OCI-LY7 (cell line): ENCODE results near the gene MS4A18. TPM values are rescaled to one million over a fixed set of nuclear protein-coding genes. Genes with fewer than 3 reads are reported as not detected.

Experiments
- BruUV-seq: library from RNA; stranded (reverse); fragments of 400-500 nt; replicated peaks from 2 replicates; lab custom pipeline; 2021; lab: Mats Ljungman, UMichigan
- CTCF ChIA-PET: fragments of 300-600 bp; sonication (Branson Sonifier 250); formaldehyde crosslinking; loops from one replicate; lab custom pipeline; 2022; ENCODE audit warnings: antibody characterized with exemption; ENCODE audit not compliant: unreplicated experiment; lab: Charles Lee
- POLR2A ChIA-PET: fragments of 300-600 bp; sonication (Branson Sonifier 250); formaldehyde crosslinking; loops from one replicate; lab custom pipeline; 2022; ENCODE audit warnings: antibody characterized with exemption; lab: Charles Lee
- DNase-seq: peaks from one replicate; pipeline ENCODE4 v3.0.0-alpha.2; 2015; ENCODE audit warnings: low spot score
- H2AFZ ChIP-seq: fragments of 200-600 bp; sonication (generic), shearing (Covaris generic); 2 replicates; pipeline ENCODE4 v1.6.1; 2014; ENCODE audit warnings: mild to moderate bottlenecking, antibody characterized with exemption, low read length, moderate library complexity
- H3K27ac ChIP-seq: fragments of 200-600 bp; sonication (generic); 2 replicates; pipeline ENCODE4 v1.5.1; 2014; ENCODE audit warnings: mixed run types, low read depth, mild to moderate bottlenecking, moderate library complexity, low read length, inconsistent platforms; ENCODE audit not compliant: poor library complexity, severe bottlenecking
- H3K36me3 ChIP-seq: fragments of 200-600 bp; sonication (generic); 2 replicates; pipeline ENCODE4 v1.6.1; 2014; ENCODE audit warnings: mild to moderate bottlenecking, antibody characterized with exemption, low read length, moderate library complexity, mixed read lengths; ENCODE audit not compliant: insufficient read depth
- H3K4me1 ChIP-seq: fragments of 200-600 bp; sonication (generic); 2 replicates; pipeline ENCODE4 v1.5.1; 2014; ENCODE audit warnings: mild to moderate bottlenecking, low read length; ENCODE audit not compliant: insufficient read depth, poor library complexity, severe bottlenecking
- H3K4me2 ChIP-seq: fragments of 200-600 bp; sonication (generic); 2 replicates; pipeline ENCODE4 v1.6.1; 2014; ENCODE audit warnings: mild to moderate bottlenecking, low read length
- H3K4me3 ChIP-seq: fragments of 200-600 bp; sonication (generic); 2 replicates; pipeline ENCODE4 v1.5.1; 2014; ENCODE audit warnings: mild to moderate bottlenecking, low read depth, low read length; ENCODE audit not compliant: poor library complexity, severe bottlenecking
- H3K79me2 ChIP-seq: fragments of 200-600 bp; sonication (generic); 2 replicates; pipeline ENCODE4 v1.6.1; 2016; ENCODE audit warnings: low read depth, mild to moderate bottlenecking, low read length, moderate library complexity, mixed read lengths; ENCODE audit not compliant: insufficient read depth
- H3K9me2 ChIP-seq: fragments of 200-600 bp; sonication (generic); 2 replicates; pipeline ENCODE4 v1.6.1; 2016; ENCODE audit warnings: mild to moderate bottlenecking, low read length, mixed read lengths; ENCODE audit not compliant: insufficient read depth
- H3K9me3 ChIP-seq: fragments of 200-600 bp; sonication (generic); 2 replicates; pipeline ENCODE4 v1.6.1; 2014; ENCODE audit warnings: mild to moderate bottlenecking, mixed run types, low read length, mixed read lengths
- H4K20me1 ChIP-seq: fragments of 200-600 bp; sonication (generic); 2 replicates; pipeline ENCODE4 v1.6.1; 2014; ENCODE audit warnings: mild to moderate bottlenecking, antibody characterized with exemption, low read length, moderate library complexity, mixed read lengths; ENCODE audit not compliant: insufficient read depth
- EZH2phosphoT487 ChIP-seq: fragments of 200-600 bp; sonication (generic); IDR thresholded peaks from 2 replicates; pipeline ENCODE4 v1.6.1; 2018; ENCODE audit warnings: low read depth, borderline replicate concordance, mild to moderate bottlenecking, mixed run types, antibody characterized with exemption, low read length, moderate library complexity, mixed read lengths
- intact Hi-C: fragments of 100-400 bp; cut with micrococcal nuclease; formaldehyde crosslinking; loops from one replicate; pipeline ENCODE4 v1.10.0; 2022; ENCODE audit not compliant: unreplicated experiment
- total RNA-seq, 2 experiments: library from RNA; depleted of rRNA in 1 of 2; stranded (reverse); fragments of >200 nt in 1 of 2; shearing (Covaris generic) in 1 of 2; gene quantifications; 2 replicates each; pipeline ENCODE4 v1.2.3, GENCODE V29; 2014 to 2022
- TF ChIP-seq, protein P1 (sequence below): fragments of 200-600 bp; sonication (generic); conservative IDR thresholded peaks from 2 replicates; pipeline ENCODE4 v1.5.1; 2014; ENCODE audit warnings: mild to moderate bottlenecking, antibody characterized with exemption, low read length, moderate library complexity, mixed read lengths

MS4A18 gene
- total RNA-seq, 2 experiments from 2014 or later, result not detected

DNA sequence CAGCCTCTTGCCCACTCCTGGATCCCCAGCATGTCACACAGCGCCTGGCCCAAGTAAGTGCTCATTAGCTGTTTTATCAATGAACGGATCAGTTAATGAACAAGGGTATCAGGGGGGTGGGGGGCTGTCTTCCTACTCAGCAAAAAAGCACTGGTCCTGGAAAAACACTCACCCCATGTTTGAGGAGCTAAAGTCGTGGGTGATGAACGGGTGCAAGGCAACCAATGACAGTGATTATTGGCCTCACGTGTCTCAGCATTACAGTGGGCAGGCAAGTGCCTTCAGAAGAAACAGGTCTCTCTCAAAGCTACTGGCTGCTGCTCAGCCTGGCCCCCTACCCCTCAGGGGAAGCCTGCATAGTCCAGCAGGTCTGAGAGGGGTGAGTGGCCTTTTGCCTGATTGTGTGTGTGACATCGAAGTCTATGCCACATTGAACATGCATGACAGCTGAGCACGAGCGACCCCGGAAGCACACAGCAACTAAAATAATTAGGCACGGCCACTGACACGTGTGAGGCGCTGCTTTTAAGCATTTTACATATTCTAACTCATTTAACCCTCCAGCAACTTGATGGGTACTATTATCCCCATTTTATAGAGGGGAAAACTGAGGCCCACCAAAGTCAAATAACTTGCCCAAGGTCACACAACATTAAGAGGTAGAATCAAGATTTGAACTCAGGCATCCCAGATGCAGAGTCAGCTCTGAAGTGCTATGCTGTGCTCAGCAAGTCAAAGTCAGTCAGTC, 58.0 kb downstream of the MS4A18 start:
- no peaks in the 10 kb centered on the region for H3K9me3 ChIP-seq
- no TSS peak for BruUV-seq
- ChIA-PET POLR2A (no interaction called here), CTCF (no interaction called here)
- no peaks in the 10 kb centered on the region for H4K20me1 ChIP-seq
- no peak overlapping the region for H3K4me2 ChIP-seq
- H3K79me2 ChIP-seq, result no peaks in the 10 kb centered on the region
- H3K4me3 ChIP-seq, result no peak overlapping the region
- no peak overlapping the region for H3K27ac ChIP-seq
- no peaks in the 10 kb centered on the region for H3K9me2 ChIP-seq
- H3K36me3 ChIP-seq, result no peaks in the 10 kb centered on the region
- H3K4me1 ChIP-seq, result no peaks in the 10 kb centered on the region
- TF ChIP-seq, protein P1, sequence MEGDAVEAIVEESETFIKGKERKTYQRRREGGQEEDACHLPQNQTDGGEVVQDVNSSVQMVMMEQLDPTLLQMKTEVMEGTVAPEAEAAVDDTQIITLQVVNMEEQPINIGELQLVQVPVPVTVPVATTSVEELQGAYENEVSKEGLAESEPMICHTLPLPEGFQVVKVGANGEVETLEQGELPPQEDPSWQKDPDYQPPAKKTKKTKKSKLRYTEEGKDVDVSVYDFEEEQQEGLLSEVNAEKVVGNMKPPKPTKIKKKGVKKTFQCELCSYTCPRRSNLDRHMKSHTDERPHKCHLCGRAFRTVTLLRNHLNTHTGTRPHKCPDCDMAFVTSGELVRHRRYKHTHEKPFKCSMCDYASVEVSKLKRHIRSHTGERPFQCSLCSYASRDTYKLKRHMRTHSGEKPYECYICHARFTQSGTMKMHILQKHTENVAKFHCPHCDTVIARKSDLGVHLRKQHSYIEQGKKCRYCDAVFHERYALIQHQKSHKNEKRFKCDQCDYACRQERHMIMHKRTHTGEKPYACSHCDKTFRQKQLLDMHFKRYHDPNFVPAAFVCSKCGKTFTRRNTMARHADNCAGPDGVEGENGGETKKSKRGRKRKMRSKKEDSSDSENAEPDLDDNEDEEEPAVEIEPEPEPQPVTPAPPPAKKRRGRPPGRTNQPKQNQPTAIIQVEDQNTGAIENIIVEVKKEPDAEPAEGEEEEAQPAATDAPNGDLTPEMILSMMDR, result no peak
- TF ChIP-seq EZH2phosphoT487, result no peak
- DNase-seq, result no peak
- H2AFZ ChIP-seq, result no peak overlapping the region
- intact Hi-C loops, result no loop called here

DNA sequence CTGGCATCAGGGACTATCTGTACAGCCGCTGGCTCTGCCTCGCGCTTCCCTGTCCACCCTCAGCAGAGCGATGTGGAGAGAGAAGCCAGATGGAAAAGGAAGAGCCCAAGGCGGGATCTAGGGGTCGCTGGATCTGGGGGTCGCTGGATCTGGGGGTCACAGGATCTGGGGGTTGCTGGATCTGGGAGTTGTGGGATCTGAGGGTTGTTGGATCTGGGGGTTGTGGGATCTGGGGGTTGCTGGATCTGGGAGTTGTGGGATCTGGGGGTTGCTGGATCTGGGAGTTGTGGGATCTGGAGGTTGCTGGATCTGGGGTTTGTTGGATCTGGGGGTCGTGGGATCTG, 58.6 kb downstream of the MS4A18 start:
- Histone ChIP-seq H3K9me3 (no peaks in the 10 kb centered on the region), H3K9me2 (no peaks in the 10 kb centered on the region), H3K27ac (no peak overlapping the region), H2AFZ (no peak overlapping the region), H3K4me1 (no peaks in the 10 kb centered on the region), H3K4me2 (no peak overlapping the region), H3K4me3 (no peak overlapping the region), H3K36me3 (no peaks in the 10 kb centered on the region), H3K79me2 (no peaks in the 10 kb centered on the region), H4K20me1 (no peaks in the 10 kb centered on the region)
- ChIA-PET POLR2A (no interaction called here), CTCF (no interaction called here)
- DNase-seq, result no peak
- intact Hi-C loops, result no loop called here
- BruUV-seq, result no TSS peak
- TF ChIP-seq, protein P1, result no peak
- TF ChIP-seq EZH2phosphoT487, result no peak

DNA sequence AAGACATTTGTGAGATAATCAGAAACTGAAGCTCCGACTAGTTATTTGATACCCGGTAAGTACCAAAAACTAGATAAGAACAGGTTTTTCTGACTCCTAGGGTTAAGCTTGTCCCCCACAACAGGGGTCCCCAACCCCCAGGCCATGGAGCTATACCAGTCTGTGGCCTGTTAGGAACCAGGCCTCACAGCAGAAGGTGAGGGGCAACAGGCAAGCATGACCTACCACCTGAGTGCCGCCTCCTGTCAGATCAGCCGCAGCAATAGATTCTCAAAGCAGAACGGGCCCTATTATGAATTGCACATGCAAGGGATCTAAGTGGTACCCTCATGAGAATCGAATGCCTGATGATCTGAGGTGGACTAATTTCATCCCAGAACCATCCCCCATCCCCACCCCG, 59.4 kb downstream of the MS4A18 start:
- ChIA-PET CTCF (no interaction called here), POLR2A (no interaction called here)
- no peaks in the 10 kb centered on the region for H4K20me1 ChIP-seq
- BruUV-seq, result no TSS peak
- H3K9me3 ChIP-seq, result no peaks in the 10 kb centered on the region
- no peak overlapping the region for H3K27ac ChIP-seq
- H3K4me3 ChIP-seq, result no peak overlapping the region
- H3K36me3 ChIP-seq, result no peaks in the 10 kb centered on the region
- H2AFZ ChIP-seq, result no peak overlapping the region
- H3K9me2 ChIP-seq, result no peaks in the 10 kb centered on the region
- intact Hi-C loops, result no loop called here
- no peak for TF ChIP-seq EZH2phosphoT487
- TF ChIP-seq, protein P1, result no peak
- H3K79me2 ChIP-seq, result no peaks in the 10 kb centered on the region
- no peak for DNase-seq
- no peaks in the 10 kb centered on the region for H3K4me1 ChIP-seq
- no peak overlapping the region for H3K4me2 ChIP-seq
